ENCODE measurements around the gene ZMYND8. TPM values are rescaled to one million over a fixed set of nuclear protein-coding genes. Genes with fewer than 3 reads are reported as not detected.

The ZMYND8 gene
- 22.0 and 35.5 TPM in 2 replicates for total RNA-seq

DNA sequence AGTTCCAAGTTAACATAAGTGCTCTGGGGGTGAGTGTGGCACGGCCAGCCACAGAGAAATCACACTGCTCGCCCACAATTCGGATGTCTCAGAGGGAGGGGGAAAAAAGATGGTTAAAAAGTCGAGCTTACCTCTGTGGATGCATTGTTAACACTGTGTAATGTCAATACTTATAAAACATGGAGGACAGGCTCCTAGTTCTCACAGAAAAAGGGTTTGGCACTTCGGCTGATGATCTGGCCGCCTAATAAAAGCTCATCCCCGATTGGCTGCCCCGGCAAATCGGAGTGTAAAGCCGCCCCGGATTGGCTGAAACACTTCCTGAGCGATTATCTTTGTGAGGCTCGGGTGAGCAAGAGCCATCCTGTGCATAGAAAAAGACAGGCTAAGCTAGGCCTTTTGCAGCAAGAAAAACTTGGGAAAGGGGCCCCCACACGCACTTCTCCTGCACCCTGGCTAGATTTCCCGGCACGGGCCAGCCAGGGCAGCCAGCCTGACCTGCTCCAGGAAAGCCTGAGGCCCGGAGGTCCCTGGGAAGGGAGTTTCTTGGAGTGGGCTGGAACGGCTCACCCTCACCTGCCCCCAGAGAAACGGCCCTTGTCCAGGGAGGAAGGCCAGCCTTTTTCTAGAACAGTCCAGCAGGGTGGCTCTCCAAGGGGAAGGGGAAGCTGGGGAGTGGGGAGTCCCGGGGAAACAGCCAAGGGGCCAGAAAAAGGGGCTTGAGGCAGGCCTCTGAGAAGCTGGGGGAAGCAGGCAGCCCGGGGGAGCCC lies at the start of gene ZMYND8:
Gene ZMYND8 (minus strand): TSS at position 174 of the 770 bp plus-strand sequence. CDS start 29 bp downstream, at position 145.

Other genes starting within 250 kb of the ZMYND8 start
- 14.4 and 23.2 TPM in 2 replicates for gene NCOA3, start 145.2 kb upstream of the ZMYND8 start, total RNA-seq